CD14-positive monocyte (primary cell): ENCODE measurements around the gene PAMR1. TPM values are rescaled to one million over a fixed set of nuclear protein-coding genes. Genes with fewer than 3 reads are reported as not detected.

Experiments
- DNase-seq, 3 donors: peaks; one replicate each; pipeline ENCODE4 v3.0.0-alpha.2; 2011 to 2022
- H2AFZ ChIP-seq: 2 replicates; pipeline ENCODE4 v1.6.0; 2012; ENCODE audit warnings: mild to moderate bottlenecking, low read depth, low read length, inconsistent platforms; ENCODE audit not compliant: insufficient read depth, poor library complexity, severe bottlenecking
- H3K27ac ChIP-seq, 2 donors: 1 replicate in 1 of 2; 2 replicates in 1 of 2; pipeline ENCODE4 v1.5.1; 2012 to 2013; ENCODE audit warnings: low read length in 2 of 2, control low read depth in 1 of 2, inconsistent platforms in 1 of 2, low read depth in 1 of 2, mild to moderate bottlenecking in 1 of 2
- H3K27me3 ChIP-seq, 2 donors: one replicate each; pipeline versions ENCODE4 v1.6.0 to v1.6.1; 2011 to 2013; ENCODE audit warnings: low read length in 2 of 2; ENCODE audit not compliant: control insufficient read depth in 2 of 2, insufficient read depth in 2 of 2
- H3K36me3 ChIP-seq, 2 donors: replicated peaks in 1 of 2; 1 replicate in 1 of 2; 2 replicates in 1 of 2; pipeline versions ENCODE4 v1.5.1 to v1.6.1; 2012 to 2013; ENCODE audit warnings: low read length in 2 of 2, control low read depth in 1 of 2, inconsistent platforms in 1 of 2, mild to moderate bottlenecking in 1 of 2; ENCODE audit not compliant: insufficient read depth in 2 of 2, control insufficient read depth in 1 of 2
- H3K4me1 ChIP-seq, 2 donors: 1 replicate in 1 of 2; 2 replicates in 1 of 2; pipeline versions ENCODE4 v1.5.1 to v1.6.1; 2012 to 2013; ENCODE audit warnings: low read length in 2 of 2, control low read depth in 1 of 2, inconsistent platforms in 1 of 2, mild to moderate bottlenecking in 1 of 2, moderate library complexity in 1 of 2; ENCODE audit not compliant: insufficient read depth in 2 of 2, control insufficient read depth in 1 of 2
- H3K4me2 ChIP-seq: replicated peaks from 2 replicates; pipeline ENCODE3; 2012; ENCODE audit warnings: low read length, moderate library complexity, mild to moderate bottlenecking; ENCODE audit not compliant: poor library complexity, severe bottlenecking; ENCODE audit errors: extremely low read depth
- H3K4me3 ChIP-seq, 3 experiments: fragments of 200-600 bp in 1 of 3; sonication (generic) in 1 of 3; replicated peaks in 1 of 3; 1 replicate in 2 of 3; 2 replicates in 1 of 3; pipeline ENCODE4 v1.5.1; 2011 to 2013; ENCODE audit warnings: low read length in 3 of 3, mild to moderate bottlenecking in 3 of 3, control low read depth in 2 of 3, low read depth in 2 of 3, inconsistent platforms in 1 of 3, moderate library complexity in 1 of 3
- H3K79me2 ChIP-seq: 2 replicates; pipeline ENCODE4 v1.6.0; 2012; ENCODE audit warnings: mild to moderate bottlenecking, control low read depth, inconsistent platforms, low read length, moderate library complexity; ENCODE audit not compliant: insufficient read depth
- H3K9ac ChIP-seq: 2 replicates; pipeline ENCODE4 v1.6.0; 2017; ENCODE audit warnings: low read length, mild to moderate bottlenecking; ENCODE audit not compliant: insufficient read depth, poor library complexity, severe bottlenecking
- H3K9me3 ChIP-seq, 2 donors: replicated peaks in 1 of 2; 1 replicate in 1 of 2; 2 replicates in 1 of 2; pipeline versions ENCODE4 v1.5.1 to v1.6.1; 2012 to 2013; ENCODE audit warnings: low read length in 2 of 2, control low read depth in 1 of 2; ENCODE audit not compliant: control insufficient read depth in 1 of 2, insufficient read depth in 1 of 2
- H4K20me1 ChIP-seq: 2 replicates; pipeline ENCODE4 v1.6.0; 2012; ENCODE audit warnings: mild to moderate bottlenecking, low read length, control low read depth, moderate library complexity; ENCODE audit not compliant: insufficient read depth
- H3K27ac Mint-ChIP-seq, 7 donors: one replicate each; pipeline ENCODE4 v1.8.0; 2020; ENCODE audit warnings: mild to moderate bottlenecking in 7 of 7, mixed read lengths in 7 of 7, moderate library complexity in 6 of 7, inconsistent platforms in 2 of 7
- H3K27me3 Mint-ChIP-seq, 3 donors: one replicate each; pipeline ENCODE4 v1.8.0; 2021 to 2022; ENCODE audit warnings: low read depth in 3 of 3, mild to moderate bottlenecking in 3 of 3, mixed read lengths in 3 of 3, moderate library complexity in 3 of 3, inconsistent platforms in 1 of 3
- H3K36me3 Mint-ChIP-seq, 2 donors: one replicate each; pipeline ENCODE4 v1.8.0; 2020; ENCODE audit warnings: mixed read lengths in 2 of 2, inconsistent platforms in 1 of 2, mild to moderate bottlenecking in 1 of 2
- H3K4me1 Mint-ChIP-seq: one replicate; pipeline ENCODE4 v1.8.0; 2020; ENCODE audit warnings: mild to moderate bottlenecking, mixed read lengths
- H3K4me3 Mint-ChIP-seq, 2 donors: one replicate each; pipeline ENCODE4 v1.8.0; 2020; ENCODE audit warnings: mild to moderate bottlenecking in 2 of 2, mixed read lengths in 2 of 2, moderate library complexity in 1 of 2
- H3K9me3 Mint-ChIP-seq, 7 donors: one replicate each; pipeline ENCODE4 v1.8.0; 2020 to 2022; ENCODE audit warnings: mixed read lengths in 7 of 7, mild to moderate bottlenecking in 6 of 7, moderate library complexity in 6 of 7, inconsistent platforms in 2 of 7
- CTCF ChIP-seq: fragments of 200-600 bp; IDR thresholded peaks from one replicate; pipeline ENCODE4 v1.8.0; 2022; ENCODE audit warnings: antibody characterized with exemption, mild to moderate bottlenecking
- WGBS: methylation state at CpG from one replicate; pipeline ENCODE4 v1.1.5; 2013; ENCODE audit warnings: missing lambda C conversion rate; ENCODE audit not compliant: insufficient coverage; 5-methylcytosine and 5-hydroxymethylcytosine counted together
- intact Hi-C, 2 donors: fragments of 100-400 bp; cut with micrococcal nuclease; formaldehyde crosslinking; loops; one replicate each; pipeline versions ENCODE4 v1.15.0 to v1.15.1; 2023
- polyA plus RNA-seq, 3 donors: library from polyadenylated mRNA; depleted of rRNA in 1 of 3; unstranded in 2 of 3; stranded (reverse) in 1 of 3; fragments of 300-500 nt in 2 of 3; fragments of >200 nt in 1 of 3; fragmentation: Illumina TruSeq in 2 of 3; gene quantifications; 1 replicate in 2 of 3; 2 replicates in 1 of 3; pipeline ENCODE4 v1.2.3, GENCODE V29; 2012 to 2021

Gene PAMR1
- polyA plus RNA-seq, 3 donors = not detected

DNA sequence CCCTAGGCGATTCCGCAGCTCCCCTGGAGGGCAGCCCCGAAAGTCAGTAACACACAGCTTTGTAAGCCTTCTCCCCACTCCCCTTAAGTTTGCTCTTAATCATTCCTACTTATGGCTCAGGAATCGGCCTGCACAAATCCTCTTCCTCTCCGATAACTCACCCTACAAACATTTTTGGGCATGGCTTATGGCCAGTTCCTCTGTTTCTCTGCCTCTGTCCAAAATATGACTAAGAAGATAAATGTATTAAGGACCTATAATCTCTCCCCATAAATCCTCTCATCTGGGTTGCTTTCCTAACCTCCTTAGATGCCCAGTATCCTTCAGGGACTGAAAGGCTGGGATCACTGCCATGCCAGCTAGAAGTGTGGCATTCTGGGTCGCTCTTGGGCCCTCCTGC, 41.0 kb downstream of the PAMR1 start:
- no peak overlapping the region for H3K27ac Mint-ChIP-seq
- H3K27me3 Mint-ChIP-seq = peaks cover 10 to 27% (median 14%) of the 10 kb centered on the region in 3 donors
- no peak overlapping the region for H2AFZ ChIP-seq
- 100% methylated on average over 4 of the region's 6 CpGs for WGBS
- intact Hi-C loops = no loop called here
- H3K27ac ChIP-seq = no peak overlapping the region
- H3K4me2 ChIP-seq = no peak overlapping the region
- no peaks in the 10 kb centered on the region for H3K4me1 ChIP-seq
- peaks cover 3 to 5% of the 10 kb centered on the region in 2 donors for H3K9me3 ChIP-seq
- no peaks in the 10 kb centered on the region for H3K79me2 ChIP-seq
- DNase-seq = no peak
- no peaks in the 10 kb centered on the region for H3K4me1 Mint-ChIP-seq
- peaks cover 9 to 23% (median 19%) of the 10 kb centered on the region in 7 donors for H3K9me3 Mint-ChIP-seq
- no peaks in the 10 kb centered on the region for H3K36me3 Mint-ChIP-seq
- no peak for TF ChIP-seq CTCF
- H3K27me3 ChIP-seq = peaks cover 0 to 7% of the 10 kb centered on the region in 2 donors
- no peaks in the 10 kb centered on the region for H4K20me1 ChIP-seq
- no peak overlapping the region for H3K4me3 Mint-ChIP-seq
- H3K36me3 ChIP-seq = no peaks in the 10 kb centered on the region
- H3K4me3 ChIP-seq = no peak overlapping the region
- no peak overlapping the region for H3K9ac ChIP-seq

- Histone ChIP-seq H3K36me3 (no peaks in the 10 kb centered on the region), H3K4me2 (no peak overlapping the region), H4K20me1 (no peaks in the 10 kb centered on the region), H3K27ac (no peak overlapping the region), H3K9ac (no peak overlapping the region), H3K27me3 (peaks cover 0 to 5% of the 10 kb centered on the region in 2 donors), H3K79me2 (no peaks in the 10 kb centered on the region), H2AFZ (no peak overlapping the region), H3K4me3 (no peak overlapping the region), H3K9me3 (peaks cover 3 to 5% of the 10 kb centered on the region in 2 donors), H3K4me1 (no peaks in the 10 kb centered on the region)
- intact Hi-C loops = no loop called here
- WGBS = 100% methylated on average over 1 of the region's 3 CpGs
- no peak overlapping the region for H3K27ac Mint-ChIP-seq
- H3K36me3 Mint-ChIP-seq = no peaks in the 10 kb centered on the region
- H3K4me3 Mint-ChIP-seq = no peak overlapping the region
- TF ChIP-seq CTCF = no peak
- H3K4me1 Mint-ChIP-seq = no peaks in the 10 kb centered on the region
- peaks cover 10 to 36% (median 15%) of the 10 kb centered on the region in 3 donors for H3K27me3 Mint-ChIP-seq
- DNase-seq = no peak
- H3K9me3 Mint-ChIP-seq = peaks cover 9 to 25% (median 19%) of the 10 kb centered on the region in 7 donors
These were observed 42.1 kb downstream of the PAMR1 start for GRCh38 chr11:35483131-35483820.
